GM12875 (cell line): ENCODE measurements around the gene TRIML1.

Experiments used
- H3K4me3 ChIP-seq: one replicate; pipeline ENCODE4 v1.5.1; 2011; ENCODE audit warnings: low read depth, low read length, control low read depth
- CTCF ChIP-seq: IDR thresholded peaks from 2 replicates; pipeline ENCODE4 v1.5.1; 2011; ENCODE audit warnings: low read depth, mild to moderate bottlenecking, control low read depth, inconsistent platforms, low read length, moderate library complexity, borderline replicate concordance; ENCODE audit not compliant: insufficient read depth

Gene TRIML1

GRCh38 chr4:188168726-188169373, 29.6 kb downstream of the TRIML1 start:
- H3K4me3 ChIP-seq = no peak overlapping the region
- no peak for TF ChIP-seq CTCF

GRCh38 chr4:188171551-188171950, 32.3 kb downstream of the TRIML1 start:
- H3K4me3 ChIP-seq = no peak overlapping the region
- no peak for TF ChIP-seq CTCF

GRCh38 chr4:188175288-188175687, 36.0 kb downstream of the TRIML1 start:
- H3K4me3 ChIP-seq = no peak overlapping the region
- TF ChIP-seq CTCF = no peak

GRCh38 chr4:188177997-188178675, 38.9 kb downstream of the TRIML1 start:
- no peak for TF ChIP-seq CTCF
- H3K4me3 ChIP-seq = no peak overlapping the region

- no peak overlapping the region for H3K4me3 ChIP-seq
- TF ChIP-seq CTCF = no peak
Measured at GRCh38 chr4:188178806-188179205, 39.6 kb downstream of the TRIML1 start.

GRCh38 chr4:188187106-188187505, 47.9 kb downstream of the TRIML1 start:
- no peak overlapping the region for H3K4me3 ChIP-seq
- no peak for TF ChIP-seq CTCF

- TF ChIP-seq CTCF = no peak
- no peak overlapping the region for H3K4me3 ChIP-seq
Measured at GRCh38 chr4:188190461-188190860, 51.2 kb downstream of the TRIML1 start.
